GM18502 (cell line): ENCODE measurements around the gene CTAGE9.
"Not testable (repeated sequence)": the region's sequence is repeated elsewhere in the genome, so short reads cannot be mapped to it uniquely, and the experiment has no call there.

Experiments used
- ATAC-seq: cut with Tn5 transposase; IDR thresholded peaks from one replicate; pipeline ENCODE4 v1.9.1; 2021; ENCODE audit warnings: mild to moderate bottlenecking; ENCODE audit not compliant: unreplicated experiment, poor library complexity

The CTAGE9 gene

GRCh38 chr6:131710917-131711316, at the start of gene CTAGE9:
TSS of gene CTAGE9 (minus strand) at chr6:131711017. CDS start at chr6:131711017, 0 bp downstream.
- not testable (repeated sequence) for ATAC-seq

- no peak for ATAC-seq
Measured at GRCh38 chr6:131758920-131759319, 48.1 kb upstream of the CTAGE9 start.

GRCh38 chr6:131756039-131756438, 45.2 kb upstream of the CTAGE9 start:
- ATAC-seq, result no peak

- ATAC-seq, result no peak
Measured at GRCh38 chr6:131755597-131755996, 44.8 kb upstream of the CTAGE9 start.

GRCh38 chr6:131754715-131755567, 44.1 kb upstream of the CTAGE9 start:
- no peak for ATAC-seq

GRCh38 chr6:131754088-131754487, 43.3 kb upstream of the CTAGE9 start:
- no peak for ATAC-seq

GRCh38 chr6:131751012-131751715, 40.3 kb upstream of the CTAGE9 start:
- not testable (repeated sequence) for ATAC-seq

- no peak for ATAC-seq
Measured at GRCh38 chr6:131749023-131749422, 38.2 kb upstream of the CTAGE9 start.

GRCh38 chr6:131747821-131748353, 37.1 kb upstream of the CTAGE9 start:
- ATAC-seq, result no peak

- no peak for ATAC-seq
Measured at GRCh38 chr6:131745476-131745875, 34.7 kb upstream of the CTAGE9 start.

- ATAC-seq, result no peak
Measured at GRCh38 chr6:131744432-131745287, 33.8 kb upstream of the CTAGE9 start.

GRCh38 chr6:131741688-131742393, 31.0 kb upstream of the CTAGE9 start:
- no peak for ATAC-seq

- no peak for ATAC-seq
Measured at GRCh38 chr6:131740161-131740560, 29.3 kb upstream of the CTAGE9 start.

GRCh38 chr6:131739136-131739535, 28.3 kb upstream of the CTAGE9 start:
- no peak for ATAC-seq

GRCh38 chr6:131736811-131737210, 26.0 kb upstream of the CTAGE9 start:
- ATAC-seq, result no peak

GRCh38 chr6:131736003-131736596, 25.3 kb upstream of the CTAGE9 start:
- no peak for ATAC-seq

GRCh38 chr6:131733376-131734016, 22.7 kb upstream of the CTAGE9 start:
- no peak for ATAC-seq

- ATAC-seq, result no peak
Measured at GRCh38 chr6:131731224-131731623, 20.4 kb upstream of the CTAGE9 start.

- no peak for ATAC-seq
Measured at GRCh38 chr6:131730264-131730663, 19.4 kb upstream of the CTAGE9 start.
